Type B pancreatic cell (in vitro differentiated cells): Measurements from ENCODE around the gene ZNF750. TPM values are rescaled to one million over a fixed set of nuclear protein-coding genes. Genes with fewer than 3 reads are reported as not detected.

ENCODE experiments used
- DNase-seq: peaks from one replicate; pipeline ENCODE4 v3.0.0; 2021; ENCODE audit warnings: mixed read lengths; ENCODE audit not compliant: unreplicated experiment; ENCODE audit errors: extremely low spot score
- H3K27ac Mint-ChIP-seq: 2 replicates; pipeline ENCODE4 v1.8.0; 2021; ENCODE audit warnings: mild to moderate bottlenecking, mixed read lengths
- H3K27me3 Mint-ChIP-seq: 2 replicates; pipeline ENCODE4 v1.8.0; 2021; ENCODE audit warnings: mixed read lengths
- H3K36me3 Mint-ChIP-seq: 2 replicates; pipeline ENCODE4 v1.8.0; 2021; ENCODE audit warnings: mixed read lengths
- H3K4me1 Mint-ChIP-seq: one replicate; pipeline ENCODE4 v1.8.0; 2021; ENCODE audit warnings: mixed read lengths; ENCODE audit not compliant: unreplicated experiment
- H3K4me3 Mint-ChIP-seq: 2 replicates; pipeline ENCODE4 v1.8.0; 2021; ENCODE audit warnings: mild to moderate bottlenecking, mixed read lengths
- H3K9me3 Mint-ChIP-seq: 2 replicates; pipeline ENCODE4 v1.8.0; 2021; ENCODE audit warnings: mixed read lengths
- CTCF ChIP-seq: fragments of 200-600 bp; sonication (generic); conservative IDR thresholded peaks from 2 replicates; pipeline ENCODE4 v1.5.0; 2021; ENCODE audit warnings: antibody characterized with exemption, mild to moderate bottlenecking
- total RNA-seq: library from RNA; stranded (reverse); gene quantifications from 2 replicates; pipeline ENCODE4 v1.2.1, GENCODE V29; 2021; ENCODE audit warnings: low replicate concordance

The ZNF750 gene
- total RNA-seq, 1 donor from 2014 or later, result 10.3 TPM

DNA sequence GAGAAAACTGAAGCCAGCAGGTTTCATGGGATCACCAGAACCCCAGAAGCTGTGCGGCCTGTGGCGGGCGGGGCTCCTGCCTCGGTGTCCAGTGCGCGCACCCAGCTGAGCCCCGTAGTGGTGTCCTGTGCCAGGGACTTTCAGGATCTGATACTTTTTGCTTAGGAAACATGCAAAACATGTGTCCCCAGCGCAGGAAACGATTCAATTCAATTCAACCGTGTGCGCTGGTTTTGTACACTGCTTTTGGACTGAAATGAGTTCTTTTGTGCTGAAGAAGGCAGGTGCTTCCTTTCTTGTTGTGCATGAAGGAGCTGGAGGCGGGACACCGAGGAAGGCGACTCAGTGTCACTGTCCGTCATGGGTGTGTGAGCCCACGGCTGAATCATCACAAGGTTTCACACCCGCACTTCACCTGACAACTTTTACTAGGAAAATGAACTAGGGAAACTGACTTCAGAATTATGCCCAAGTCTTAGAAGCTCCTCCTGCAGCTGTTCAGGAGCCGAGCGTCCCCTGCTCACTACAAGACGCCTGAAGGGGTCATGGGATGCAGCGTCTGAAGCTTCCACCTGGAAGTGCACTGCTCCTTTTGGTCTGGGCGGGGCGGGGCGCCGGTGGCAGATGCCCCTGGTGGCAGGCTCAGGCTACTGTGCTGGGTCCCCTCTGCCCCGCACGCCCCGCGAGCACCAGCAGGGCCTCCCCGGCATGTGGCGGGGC lies 31.4 kb upstream of the ZNF750 start:
- no peak for DNase-seq
- H3K4me3 Mint-ChIP-seq, result no peak overlapping the region
- no peak overlapping the region for H3K27ac Mint-ChIP-seq
- peaks cover 39% of the 10 kb centered on the region for H3K4me1 Mint-ChIP-seq
- H3K9me3 Mint-ChIP-seq, result no peaks in the 10 kb centered on the region
- peak; percentile 15 for TF ChIP-seq CTCF
- H3K36me3 Mint-ChIP-seq, result peaks cover 12% of the 10 kb centered on the region
- H3K27me3 Mint-ChIP-seq, result no peaks in the 10 kb centered on the region

GRCh38 chr17:82870541-82870940 lies 30.7 kb upstream of the ZNF750 start:
- DNase-seq, result no peak
- H3K27ac Mint-ChIP-seq, result peak overlapping the region; percentile 43
- no peak overlapping the region for H3K4me3 Mint-ChIP-seq
- no peak for TF ChIP-seq CTCF
- peaks cover 41% of the 10 kb centered on the region for H3K4me1 Mint-ChIP-seq
- no peaks in the 10 kb centered on the region for H3K9me3 Mint-ChIP-seq
- H3K27me3 Mint-ChIP-seq, result no peaks in the 10 kb centered on the region
- H3K36me3 Mint-ChIP-seq, result peaks cover 12% of the 10 kb centered on the region

GRCh38 chr17:82870091-82870491 lies 30.3 kb upstream of the ZNF750 start:
- TF ChIP-seq CTCF, result no peak
- peaks cover 12% of the 10 kb centered on the region for H3K36me3 Mint-ChIP-seq
- peaks cover 39% of the 10 kb centered on the region for H3K4me1 Mint-ChIP-seq
- DNase-seq, result no peak
- H3K27me3 Mint-ChIP-seq, result no peaks in the 10 kb centered on the region
- H3K9me3 Mint-ChIP-seq, result no peaks in the 10 kb centered on the region
- H3K27ac Mint-ChIP-seq, result peak overlapping the region; percentile 43
- H3K4me3 Mint-ChIP-seq, result no peak overlapping the region

GRCh38 chr17:82869536-82869935 lies 29.7 kb upstream of the ZNF750 start:
- no peaks in the 10 kb centered on the region for H3K9me3 Mint-ChIP-seq
- no peaks in the 10 kb centered on the region for H3K27me3 Mint-ChIP-seq
- H3K36me3 Mint-ChIP-seq, result peaks cover 12% of the 10 kb centered on the region
- no peak for TF ChIP-seq CTCF
- no peak overlapping the region for H3K4me3 Mint-ChIP-seq
- H3K27ac Mint-ChIP-seq, result no peak overlapping the region
- peaks cover 34% of the 10 kb centered on the region for H3K4me1 Mint-ChIP-seq
- DNase-seq, result no peak

- peaks cover 12% of the 10 kb centered on the region for H3K36me3 Mint-ChIP-seq
- DNase-seq, result no peak
- H3K27me3 Mint-ChIP-seq, result no peaks in the 10 kb centered on the region
- peaks cover 42% of the 10 kb centered on the region for H3K4me1 Mint-ChIP-seq
- H3K27ac Mint-ChIP-seq, result no peak overlapping the region
- H3K9me3 Mint-ChIP-seq, result no peaks in the 10 kb centered on the region
- H3K4me3 Mint-ChIP-seq, result no peak overlapping the region
- no peak for TF ChIP-seq CTCF
Observed at GRCh38 chr17:82868715-82869131, 28.9 kb upstream of the ZNF750 start.
